GM19035 (cell line): ENCODE results near the gene URB1.
"Not testable (repeated sequence)": the region's sequence is repeated elsewhere in the genome, so short reads cannot be mapped to it uniquely, and the experiment has no call there.

Experiments used
- ATAC-seq: cut with Tn5 transposase; IDR thresholded peaks from one replicate; pipeline ENCODE4 v1.9.1; 2021; ENCODE audit not compliant: unreplicated experiment

The URB1 gene

GRCh38 chr21:32372755-32373154, 20.1 kb downstream of the URB1 start:
- ATAC-seq: no peak

DNA sequence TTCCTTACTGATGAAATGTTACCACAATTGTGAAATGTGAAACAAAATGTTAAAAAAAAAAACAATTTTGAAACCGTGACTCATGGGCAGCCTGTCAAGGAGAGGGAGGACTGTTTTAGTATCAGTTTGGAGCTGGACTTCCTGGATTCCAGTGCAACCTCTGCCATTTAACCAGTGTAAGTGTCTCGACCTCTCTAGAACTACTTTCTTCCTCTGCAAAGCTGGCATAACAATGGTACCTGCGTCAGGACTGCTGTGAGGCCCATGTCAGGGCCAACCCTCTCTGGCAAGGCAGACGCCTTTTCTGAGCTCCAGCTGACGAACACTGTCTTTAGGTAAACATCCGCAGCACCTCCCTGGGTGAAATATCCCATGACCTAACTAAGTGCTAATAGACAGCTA, 20.9 kb downstream of the URB1 start:
- ATAC-seq: no peak

GRCh38 chr21:32370998-32371766, 21.6 kb downstream of the URB1 start:
- ATAC-seq: no peak

- not testable (repeated sequence) for ATAC-seq
Observed at GRCh38 chr21:32368961-32369360, 23.9 kb downstream of the URB1 start.

DNA sequence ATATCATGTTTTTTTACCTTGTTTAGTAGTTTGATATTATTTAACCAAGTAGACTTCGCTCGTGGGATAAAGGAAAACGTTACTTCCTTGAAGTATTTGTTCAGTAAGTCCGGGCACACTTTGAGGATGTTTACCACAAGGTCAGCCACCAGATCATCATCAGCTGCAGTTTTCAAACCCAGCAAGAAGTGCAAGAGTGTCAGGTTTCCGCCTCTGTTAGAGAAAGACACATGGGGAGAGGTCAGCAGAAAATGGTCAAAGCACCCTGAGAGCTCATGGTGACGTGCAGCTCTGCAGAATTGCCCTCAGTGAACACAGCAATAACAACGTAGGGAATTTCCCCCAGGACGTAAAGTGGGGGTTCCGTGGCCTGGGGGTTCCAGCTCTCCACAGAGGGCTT, 24.4 kb downstream of the URB1 start:
- ATAC-seq: no peak

DNA sequence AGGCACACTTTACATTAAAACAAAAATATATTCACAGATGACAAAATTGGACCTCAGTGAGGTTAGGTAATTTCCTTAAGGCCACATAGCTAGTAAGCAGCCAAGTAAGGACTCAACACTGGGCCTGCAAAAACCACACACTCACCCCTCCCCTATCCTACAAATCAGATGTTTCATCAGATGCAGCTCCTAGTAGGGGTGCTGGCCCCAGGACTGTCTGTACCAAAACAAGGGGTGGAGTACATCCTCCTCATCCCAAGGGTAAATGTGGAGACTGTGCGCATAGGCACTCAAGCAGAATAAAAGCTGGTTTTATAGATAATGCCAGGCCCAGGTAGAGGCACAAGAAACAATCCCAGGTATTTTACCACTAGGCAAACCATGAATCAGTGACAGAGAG, 25.7 kb downstream of the URB1 start:
- no peak for ATAC-seq

DNA sequence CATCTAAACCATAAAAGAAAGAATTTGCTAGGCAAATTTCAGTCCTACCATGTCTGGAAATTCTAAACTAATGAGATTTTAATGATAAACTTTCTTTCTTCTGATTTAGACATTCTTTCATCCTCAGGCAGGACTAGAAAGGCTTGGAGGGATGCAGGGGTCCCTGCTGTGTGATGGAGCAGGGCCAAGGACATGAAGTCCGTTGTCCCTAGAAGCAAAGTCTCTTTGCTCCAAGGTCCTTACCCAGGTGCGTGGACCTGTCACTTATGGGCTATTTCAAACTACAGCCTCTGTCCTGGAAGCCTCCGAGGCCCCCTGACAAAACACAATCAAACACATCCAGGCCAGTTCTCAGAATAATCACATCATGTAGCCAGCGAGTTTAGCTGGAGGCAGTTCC, 26.6 kb downstream of the URB1 start:
- no peak for ATAC-seq

GRCh38 chr21:32364796-32365195, 28.0 kb downstream of the URB1 start:
- no peak for ATAC-seq

DNA sequence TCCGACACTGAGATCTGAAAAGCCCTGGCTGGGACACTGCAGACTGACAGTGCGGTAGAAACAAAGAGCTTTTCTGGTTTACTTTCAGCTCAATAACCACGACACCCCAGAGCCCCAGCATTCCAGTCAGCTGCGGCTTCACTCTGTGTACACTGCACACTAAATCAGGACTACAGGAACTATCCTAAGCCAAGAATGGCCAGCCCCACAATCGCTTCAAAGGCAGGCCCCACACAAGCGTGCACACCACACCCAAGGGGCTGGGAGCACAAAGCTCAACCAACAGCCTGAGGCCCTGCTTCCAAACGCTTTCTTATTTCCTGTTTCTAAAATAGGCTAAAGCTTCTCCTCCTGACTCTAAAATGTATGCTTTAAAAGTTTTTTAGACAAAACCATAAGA, 28.4 kb downstream of the URB1 start:
- ATAC-seq: no peak

DNA sequence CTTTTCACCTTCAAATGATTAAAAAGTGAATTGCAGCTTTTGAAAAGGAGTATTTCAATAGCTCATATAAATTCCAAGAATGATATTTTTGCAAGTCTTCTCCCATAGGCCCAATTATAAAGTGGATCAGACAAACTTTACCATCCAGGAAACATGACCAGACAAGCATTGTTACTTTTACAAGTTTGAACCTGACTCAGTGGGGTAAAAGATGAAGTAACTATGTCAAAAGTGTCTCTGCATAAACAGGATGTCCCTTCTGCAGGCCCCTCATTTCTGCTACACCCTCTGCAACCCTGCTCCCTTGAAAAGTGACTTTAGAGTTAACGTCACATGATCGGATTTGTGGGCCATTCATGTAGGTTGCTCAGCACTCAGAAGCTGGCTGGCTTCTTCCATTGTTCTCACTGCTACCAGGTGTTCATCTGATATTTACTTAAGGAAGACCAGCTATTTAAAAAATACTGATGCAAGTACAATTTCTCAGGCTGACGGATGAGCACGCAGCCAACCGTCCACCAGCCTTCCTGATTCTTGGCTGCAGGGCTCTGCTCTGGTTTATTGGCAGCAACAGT, 32.3 kb downstream of the URB1 start:
- ATAC-seq: no peak

DNA sequence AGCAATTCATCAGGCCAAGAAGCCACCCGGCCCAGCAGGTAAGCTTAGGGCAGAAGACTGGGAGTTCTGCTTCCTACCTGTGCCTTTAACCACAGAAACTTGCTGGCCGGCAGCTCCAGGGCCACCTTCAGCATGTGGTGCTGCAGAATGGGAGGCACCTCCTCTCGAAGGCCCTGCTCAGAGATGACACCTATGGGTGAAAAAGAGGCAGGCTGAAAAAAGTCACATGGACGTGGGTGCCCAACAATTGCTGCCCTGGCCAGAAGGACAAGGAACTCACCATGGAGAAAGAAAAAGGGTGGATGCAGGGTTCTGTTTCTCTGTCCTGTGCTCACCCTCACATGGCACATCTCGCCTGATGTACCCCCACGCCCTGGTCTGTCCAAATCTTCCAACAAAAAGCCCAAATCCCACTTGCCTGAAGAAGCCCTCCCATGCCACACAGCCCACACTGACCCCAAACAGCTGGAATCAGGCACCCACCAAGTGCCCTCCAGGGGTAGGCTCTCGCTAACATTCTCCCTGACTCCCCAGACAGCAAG, 33.0 kb downstream of the URB1 start:
- ATAC-seq: no peak

- no peak for ATAC-seq
Observed at GRCh38 chr21:32356874-32357395, 35.9 kb downstream of the URB1 start.

- ATAC-seq: no peak
Observed at GRCh38 chr21:32353002-32353711, 39.7 kb downstream of the URB1 start.

- no peak for ATAC-seq
Observed at GRCh38 chr21:32352526-32352925, 40.3 kb downstream of the URB1 start.

DNA sequence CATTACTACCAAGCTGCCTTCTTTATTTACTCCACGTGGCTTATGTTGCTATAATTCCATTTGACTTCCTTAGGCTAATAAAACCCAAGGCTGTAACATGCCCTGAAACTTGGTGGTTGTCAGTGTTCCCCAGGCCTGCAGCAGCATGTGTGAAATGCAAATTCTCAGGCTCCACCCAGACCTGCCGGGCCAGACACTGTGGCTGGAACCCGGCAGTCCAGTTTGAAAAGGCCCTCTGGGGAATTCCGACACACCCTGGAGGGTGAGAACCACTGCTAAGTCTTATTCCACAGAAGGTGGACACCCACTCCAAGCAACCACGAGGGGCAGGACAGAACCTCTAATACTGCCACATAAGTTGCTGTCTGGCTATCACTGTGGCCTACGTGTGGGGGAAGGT, 41.4 kb downstream of the URB1 start:
- no peak for ATAC-seq

GRCh38 chr21:32350981-32351380, 41.8 kb downstream of the URB1 start:
- no peak for ATAC-seq

GRCh38 chr21:32350211-32350980, 42.4 kb downstream of the URB1 start:
- no peak for ATAC-seq

DNA sequence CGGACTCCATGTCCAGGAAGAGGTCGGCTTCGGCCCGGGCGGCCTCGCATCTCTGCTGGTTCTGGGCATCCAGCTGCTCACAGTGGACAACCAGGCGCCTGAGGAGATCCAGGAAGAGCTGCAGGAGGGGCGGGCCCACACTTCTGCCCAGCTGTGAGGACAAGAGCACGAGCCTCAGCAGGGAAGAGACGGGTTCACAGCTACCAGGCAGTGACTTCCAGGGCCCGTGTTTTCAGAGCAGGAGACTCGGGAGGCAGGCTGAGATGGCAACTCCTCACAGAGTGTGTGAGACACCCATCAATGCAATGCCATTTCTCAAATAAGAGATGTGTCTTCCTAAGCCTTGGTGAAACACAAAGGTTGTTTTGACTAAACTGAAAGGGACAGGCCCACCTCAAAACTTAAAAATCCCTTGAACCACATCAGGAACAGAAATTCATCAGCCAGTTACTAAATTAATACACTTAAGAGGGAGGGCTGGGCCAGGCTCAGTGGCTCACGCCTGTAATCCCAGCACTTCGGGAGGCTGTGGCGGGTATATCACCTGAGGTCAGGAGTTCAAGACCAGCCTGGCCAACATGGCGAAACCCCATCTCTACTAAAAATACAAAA, 43.4 kb downstream of the URB1 start:
- no peak for ATAC-seq

GRCh38 chr21:32348604-32349332, 44.0 kb downstream of the URB1 start:
- ATAC-seq: no peak

DNA sequence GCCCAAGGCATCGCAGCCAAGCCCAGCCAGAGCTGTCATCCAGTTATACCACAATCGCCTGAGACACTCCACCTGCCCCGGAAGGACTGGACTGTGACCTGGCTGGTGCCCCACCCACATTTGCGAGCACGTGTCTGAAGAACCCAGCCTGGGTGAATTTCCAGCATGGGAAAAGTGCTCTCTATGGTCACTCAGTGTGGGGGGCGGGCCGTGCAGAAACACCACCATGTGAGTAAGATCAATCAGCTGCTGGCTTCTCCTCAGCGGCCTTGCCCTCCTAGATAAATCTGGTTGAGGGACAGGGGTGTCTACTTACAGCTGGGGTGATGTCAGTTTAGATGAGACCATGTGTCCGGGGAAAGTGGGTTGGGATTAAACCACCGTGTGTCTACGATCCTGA, 44.8 kb downstream of the URB1 start:
- no peak for ATAC-seq
